ENCODE results near the gene CASK. TPM values are rescaled to one million over a fixed set of nuclear protein-coding genes. Genes with fewer than 3 reads are reported as not detected.
"Not testable (repeated sequence)": the region's sequence is repeated elsewhere in the genome, so short reads cannot be mapped to it uniquely, and the experiment has no call there.

The CASK gene
- total RNA-seq, 1 donor: 55.4 TPM

GRCh38 chrX:41684940-41685339 lies 238.4 kb downstream of the CASK start:
- H4K20me1 ChIP-seq (ENCODE audit: insufficient read depth, low read length): no peaks in the 10 kb centered on the region
- no peaks in the 10 kb centered on the region for H3K36me3 ChIP-seq (ENCODE audit: insufficient read depth, low read length)
- H3K27me3 ChIP-seq (ENCODE audit: insufficient read depth, low read length): no peaks in the 10 kb centered on the region
- H2AFZ ChIP-seq (ENCODE audit: low read length): no peak overlapping the region
- no peak overlapping the region for H3K4me3 ChIP-seq (ENCODE audit: insufficient read depth, low read length)
- no peak overlapping the region for H3K27ac ChIP-seq (ENCODE audit: low read depth, low read length)
- no peaks in the 10 kb centered on the region for H3K4me1 ChIP-seq (ENCODE audit: insufficient read depth, low read length)
- TF ChIP-seq, protein P1, sequence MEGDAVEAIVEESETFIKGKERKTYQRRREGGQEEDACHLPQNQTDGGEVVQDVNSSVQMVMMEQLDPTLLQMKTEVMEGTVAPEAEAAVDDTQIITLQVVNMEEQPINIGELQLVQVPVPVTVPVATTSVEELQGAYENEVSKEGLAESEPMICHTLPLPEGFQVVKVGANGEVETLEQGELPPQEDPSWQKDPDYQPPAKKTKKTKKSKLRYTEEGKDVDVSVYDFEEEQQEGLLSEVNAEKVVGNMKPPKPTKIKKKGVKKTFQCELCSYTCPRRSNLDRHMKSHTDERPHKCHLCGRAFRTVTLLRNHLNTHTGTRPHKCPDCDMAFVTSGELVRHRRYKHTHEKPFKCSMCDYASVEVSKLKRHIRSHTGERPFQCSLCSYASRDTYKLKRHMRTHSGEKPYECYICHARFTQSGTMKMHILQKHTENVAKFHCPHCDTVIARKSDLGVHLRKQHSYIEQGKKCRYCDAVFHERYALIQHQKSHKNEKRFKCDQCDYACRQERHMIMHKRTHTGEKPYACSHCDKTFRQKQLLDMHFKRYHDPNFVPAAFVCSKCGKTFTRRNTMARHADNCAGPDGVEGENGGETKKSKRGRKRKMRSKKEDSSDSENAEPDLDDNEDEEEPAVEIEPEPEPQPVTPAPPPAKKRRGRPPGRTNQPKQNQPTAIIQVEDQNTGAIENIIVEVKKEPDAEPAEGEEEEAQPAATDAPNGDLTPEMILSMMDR (IDR thresholded peaks at IDR 0.05; ENCODE audit: extremely low read depth, low read depth, low read length): no peak
- no peaks in the 10 kb centered on the region for H3K79me2 ChIP-seq (ENCODE audit: insufficient read depth, low read length)
- H3K4me2 ChIP-seq (ENCODE audit: insufficient read depth, low read length): no peak overlapping the region
- H3K9me3 ChIP-seq (ENCODE audit: low read depth, low read length): no peaks in the 10 kb centered on the region
- DNase-seq (ENCODE audit: insufficient read length, low spot score, missing footprints): no peak

DNA sequence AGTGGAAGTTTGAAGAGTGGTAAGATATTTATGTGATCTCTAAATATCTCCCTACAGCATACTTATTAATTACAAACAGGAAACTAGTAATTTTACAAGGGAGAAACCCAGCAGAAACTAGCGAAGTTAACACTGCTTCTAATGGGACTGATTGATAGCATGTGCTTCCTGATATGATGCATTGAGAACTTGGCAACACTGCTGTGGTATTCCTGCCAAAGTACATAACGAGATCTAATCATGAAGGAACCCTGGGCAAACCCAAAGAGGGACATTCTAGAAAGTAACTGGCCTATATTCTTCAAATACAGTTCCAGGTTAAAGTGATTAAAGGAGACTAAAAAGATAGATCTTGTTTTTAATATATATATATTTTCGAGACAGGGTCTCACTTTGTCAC lies 239.2 kb downstream of the CASK start:
- H3K4me2 ChIP-seq (ENCODE audit: insufficient read depth, low read length): no peak overlapping the region
- no peak overlapping the region for H2AFZ ChIP-seq (ENCODE audit: low read length)
- H3K36me3 ChIP-seq (ENCODE audit: insufficient read depth, low read length): no peaks in the 10 kb centered on the region
- TF ChIP-seq, protein P1 (IDR thresholded peaks at IDR 0.05; ENCODE audit: extremely low read depth, low read depth, low read length): no peak
- H3K4me3 ChIP-seq (ENCODE audit: insufficient read depth, low read length): no peak overlapping the region
- H3K79me2 ChIP-seq (ENCODE audit: insufficient read depth, low read length): no peaks in the 10 kb centered on the region
- H3K9me3 ChIP-seq (ENCODE audit: low read depth, low read length): no peaks in the 10 kb centered on the region
- no peak overlapping the region for H3K27ac ChIP-seq (ENCODE audit: low read depth, low read length)
- no peak for DNase-seq (ENCODE audit: insufficient read length, low spot score, missing footprints)
- H3K4me1 ChIP-seq (ENCODE audit: insufficient read depth, low read length): no peaks in the 10 kb centered on the region
- no peaks in the 10 kb centered on the region for H4K20me1 ChIP-seq (ENCODE audit: insufficient read depth, low read length)
- no peaks in the 10 kb centered on the region for H3K27me3 ChIP-seq (ENCODE audit: insufficient read depth, low read length)

- H4K20me1 ChIP-seq (ENCODE audit: insufficient read depth, low read length): no peaks in the 10 kb centered on the region
- H3K9me3 ChIP-seq (ENCODE audit: low read depth, low read length): no peaks in the 10 kb centered on the region
- H3K4me1 ChIP-seq (ENCODE audit: insufficient read depth, low read length): no peaks in the 10 kb centered on the region
- no peaks in the 10 kb centered on the region for H3K36me3 ChIP-seq (ENCODE audit: insufficient read depth, low read length)
- peak; percentile 55 for DNase-seq (ENCODE audit: insufficient read length, low spot score, missing footprints)
- TF ChIP-seq, protein P1 (IDR thresholded peaks at IDR 0.05; ENCODE audit: extremely low read depth, low read depth, low read length): no peak
- H3K27me3 ChIP-seq (ENCODE audit: insufficient read depth, low read length): no peaks in the 10 kb centered on the region
- H2AFZ ChIP-seq (ENCODE audit: low read length): no peak overlapping the region
- H3K79me2 ChIP-seq (ENCODE audit: insufficient read depth, low read length): no peaks in the 10 kb centered on the region
- H3K4me3 ChIP-seq (ENCODE audit: insufficient read depth, low read length): no peak overlapping the region
- no peak overlapping the region for H3K4me2 ChIP-seq (ENCODE audit: insufficient read depth, low read length)
- peak overlapping the region; percentile 27 for H3K27ac ChIP-seq (ENCODE audit: low read depth, low read length)
Observed at GRCh38 chrX:41677183-41678060, 245.9 kb downstream of the CASK start.

DNA sequence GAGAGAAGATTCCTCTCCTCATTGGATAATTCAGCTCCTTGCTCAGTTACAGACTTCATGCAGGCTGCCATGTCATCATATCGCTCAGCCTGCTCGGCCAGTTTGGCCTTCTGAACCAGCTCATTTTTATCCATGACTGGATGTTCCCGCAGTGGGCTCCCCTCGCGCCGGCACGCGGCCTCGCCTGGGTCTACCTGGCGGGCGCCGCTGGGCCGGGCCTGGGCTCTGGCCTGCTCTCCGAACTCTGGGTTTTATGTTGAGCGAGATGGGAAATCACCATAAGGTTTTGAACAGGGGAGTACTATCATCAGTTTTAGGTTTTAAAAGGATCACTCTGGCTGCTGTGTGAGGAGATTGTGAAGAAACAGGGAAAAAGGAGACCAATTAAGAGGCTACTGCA lies 247.0 kb downstream of the CASK start:
- not testable (repeated sequence) for H3K27me3 ChIP-seq (ENCODE audit: insufficient read depth, low read length); H3K4me3 ChIP-seq (ENCODE audit: insufficient read depth, low read length); DNase-seq (ENCODE audit: insufficient read length, low spot score, missing footprints); H4K20me1 ChIP-seq (ENCODE audit: insufficient read depth, low read length); H2AFZ ChIP-seq (ENCODE audit: low read length); H3K4me1 ChIP-seq (ENCODE audit: insufficient read depth, low read length); H3K79me2 ChIP-seq (ENCODE audit: insufficient read depth, low read length); H3K9me3 ChIP-seq (ENCODE audit: low read depth, low read length); H3K27ac ChIP-seq (ENCODE audit: low read depth, low read length); H3K36me3 ChIP-seq (ENCODE audit: insufficient read depth, low read length); H3K4me2 ChIP-seq (ENCODE audit: insufficient read depth, low read length)

All from osteoblast (primary cell).